Skin epidermis (tissue), 12 donors: ENCODE data around the gene CDH2.

ENCODE experiments used
- H3K27ac ChIP-seq, 21 experiments: fragments of 200-600 bp; sonication (generic) in 11 of 21; one replicate each; pipeline ENCODE4 v1.5.0; 2020; ENCODE audit warnings: mild to moderate bottlenecking in 3 of 21, inconsistent platforms in 2 of 21, moderate library complexity in 2 of 21
- H3K4me3 ChIP-seq, 7 experiments: fragments of 200-600 bp; sonication (generic) in 2 of 7; one replicate each; pipeline ENCODE4 v1.5.0; 2020; ENCODE audit warnings: inconsistent platforms in 2 of 7, mild to moderate bottlenecking in 2 of 7, moderate library complexity in 1 of 7

CDH2 gene

GRCh38 chr18:28099237-28099636 is 77.7 kb downstream of the CDH2 start:
- no peak overlapping the region for H3K27ac ChIP-seq
- H3K4me3 ChIP-seq: no peak overlapping the region

GRCh38 chr18:28095631-28096030 is 81.3 kb downstream of the CDH2 start:
- Histone ChIP-seq H3K4me3 (no peak overlapping the region), H3K27ac (no peak overlapping the region)

GRCh38 chr18:28095041-28095440 is 81.9 kb downstream of the CDH2 start:
- no peak overlapping the region for H3K4me3 ChIP-seq
- no peak overlapping the region for H3K27ac ChIP-seq

- H3K4me3 ChIP-seq: no peak overlapping the region
- no peak overlapping the region for H3K27ac ChIP-seq
Measured at GRCh38 chr18:28091197-28091596, 85.7 kb downstream of the CDH2 start.

GRCh38 chr18:28088477-28088876 is 88.5 kb downstream of the CDH2 start:
- Histone ChIP-seq H3K27ac (no peak overlapping the region), H3K4me3 (no peak overlapping the region)

- Histone ChIP-seq H3K4me3 (no peak overlapping the region), H3K27ac (no peak overlapping the region)
Measured at GRCh38 chr18:28086670-28087552, 90.0 kb downstream of the CDH2 start.

- H3K4me3 ChIP-seq: no peak overlapping the region
Measured at GRCh38 chr18:28081516-28081915, 95.4 kb downstream of the CDH2 start.

GRCh38 chr18:28080876-28081300 is 96.0 kb downstream of the CDH2 start:
- H3K27ac ChIP-seq: no peak overlapping the region

More at GRCh38 chr18:28081516-28081915, 95.4 kb downstream of the CDH2 start:
- no peak overlapping the region for H3K27ac ChIP-seq

GRCh38 chr18:28079883-28080282 is 97.0 kb downstream of the CDH2 start:
- H3K27ac ChIP-seq: no peak overlapping the region

More at GRCh38 chr18:28080876-28081300, 96.0 kb downstream of the CDH2 start:
- H3K4me3 ChIP-seq: no peak overlapping the region

GRCh38 chr18:28078849-28079248 is 98.1 kb downstream of the CDH2 start:
- H3K27ac ChIP-seq: no peak overlapping the region
- H3K4me3 ChIP-seq: no peak overlapping the region

More at GRCh38 chr18:28079883-28080282, 97.0 kb downstream of the CDH2 start:
- no peak overlapping the region for H3K4me3 ChIP-seq

- H3K27ac ChIP-seq: no peak overlapping the region
- H3K4me3 ChIP-seq: no peak overlapping the region
Measured at GRCh38 chr18:28078298-28078697, 98.6 kb downstream of the CDH2 start.

- H3K4me3 ChIP-seq: no peak overlapping the region
- no peak overlapping the region for H3K27ac ChIP-seq
Measured at GRCh38 chr18:28075501-28075900, 101.4 kb downstream of the CDH2 start.

- no peak overlapping the region for H3K27ac ChIP-seq
- H3K4me3 ChIP-seq: no peak overlapping the region
Measured at GRCh38 chr18:28074076-28074475, 102.9 kb downstream of the CDH2 start.

- Histone ChIP-seq H3K4me3 (no peak overlapping the region), H3K27ac (no peak overlapping the region)
Measured at GRCh38 chr18:28073658-28074057, 103.3 kb downstream of the CDH2 start.

GRCh38 chr18:28071199-28071598 is 105.7 kb downstream of the CDH2 start:
- Histone ChIP-seq H3K4me3 (no peak overlapping the region), H3K27ac (no peak overlapping the region)

GRCh38 chr18:28068207-28068606 is 108.7 kb downstream of the CDH2 start:
- H3K27ac ChIP-seq: no peak overlapping the region
- no peak overlapping the region for H3K4me3 ChIP-seq

GRCh38 chr18:28067346-28067745 is 109.6 kb downstream of the CDH2 start:
- Histone ChIP-seq H3K27ac (no peak overlapping the region), H3K4me3 (no peak overlapping the region)

GRCh38 chr18:28065793-28066186 is 111.1 kb downstream of the CDH2 start:
- Histone ChIP-seq H3K27ac (no peak overlapping the region), H3K4me3 (no peak overlapping the region)

GRCh38 chr18:28065031-28065792 is 111.7 kb downstream of the CDH2 start:
- no peak overlapping the region for H3K27ac ChIP-seq
- no peak overlapping the region for H3K4me3 ChIP-seq

- Histone ChIP-seq H3K4me3 (no peak overlapping the region), H3K27ac (no peak overlapping the region)
Measured at GRCh38 chr18:28063926-28064325, 113.0 kb downstream of the CDH2 start.

- no peak overlapping the region for H3K27ac ChIP-seq
- no peak overlapping the region for H3K4me3 ChIP-seq
Measured at GRCh38 chr18:28063271-28063761, 113.6 kb downstream of the CDH2 start.
